HUES48 (cell line): Measurements from ENCODE around the gene AP2A2.

Experiments used
- H3K27ac ChIP-seq: one replicate; pipeline ENCODE4 v1.7.0; 2013; ENCODE audit warnings: low read depth, low read length, inconsistent platforms
- H3K27me3 ChIP-seq: 2 replicates; pipeline ENCODE4 v1.6.1; 2013; ENCODE audit warnings: mild to moderate bottlenecking, low read length; ENCODE audit not compliant: control insufficient read depth, insufficient read depth
- H3K36me3 ChIP-seq: 2 replicates; pipeline ENCODE4 v1.6.1; 2013; ENCODE audit warnings: low read length; ENCODE audit not compliant: control insufficient read depth, insufficient read depth
- H3K4me1 ChIP-seq: 2 replicates; pipeline ENCODE4 v1.6.1; 2013; ENCODE audit warnings: mild to moderate bottlenecking, low read length; ENCODE audit not compliant: control insufficient read depth, insufficient read depth
- H3K4me3 ChIP-seq: 2 replicates; pipeline ENCODE4 v1.5.1; 2013; ENCODE audit warnings: mild to moderate bottlenecking, low read depth, low read length
- H3K9ac ChIP-seq: 2 replicates; pipeline ENCODE4 v1.6.1; 2013; ENCODE audit warnings: mild to moderate bottlenecking, low read depth, low read length, moderate library complexity
- H3K9me3 ChIP-seq: 2 replicates; pipeline ENCODE4 v1.6.1; 2013; ENCODE audit warnings: low read length; ENCODE audit not compliant: control insufficient read depth, insufficient read depth

Gene AP2A2

GRCh38 chr11:987671-988070 is 62.0 kb downstream of the AP2A2 start:
- H3K9ac ChIP-seq = no peak overlapping the region
- no peaks in the 10 kb centered on the region for H3K27me3 ChIP-seq
- no peaks in the 10 kb centered on the region for H3K4me1 ChIP-seq
- H3K9me3 ChIP-seq = no peaks in the 10 kb centered on the region
- peaks cover 74% of the 10 kb centered on the region for H3K36me3 ChIP-seq
- H3K4me3 ChIP-seq = no peak overlapping the region
- no peak overlapping the region for H3K27ac ChIP-seq

GRCh38 chr11:990101-990500 is 64.4 kb downstream of the AP2A2 start:
- Histone ChIP-seq H3K27me3 (no peaks in the 10 kb centered on the region), H3K36me3 (peaks cover 80% of the 10 kb centered on the region), H3K9me3 (no peaks in the 10 kb centered on the region), H3K9ac (no peak overlapping the region), H3K4me1 (no peaks in the 10 kb centered on the region), H3K27ac (no peak overlapping the region), H3K4me3 (no peak overlapping the region)

- H3K4me3 ChIP-seq = no peak overlapping the region
- H3K27me3 ChIP-seq = no peaks in the 10 kb centered on the region
- H3K36me3 ChIP-seq = peaks cover 78% of the 10 kb centered on the region
- H3K4me1 ChIP-seq = no peaks in the 10 kb centered on the region
- H3K9me3 ChIP-seq = no peaks in the 10 kb centered on the region
- no peak overlapping the region for H3K9ac ChIP-seq
- H3K27ac ChIP-seq = no peak overlapping the region
These were observed 65.4 kb downstream of the AP2A2 start for GRCh38 chr11:991034-991433.

GRCh38 chr11:991711-992307 is 66.1 kb downstream of the AP2A2 start:
- H3K27ac ChIP-seq = no peak overlapping the region
- no peaks in the 10 kb centered on the region for H3K27me3 ChIP-seq
- H3K36me3 ChIP-seq = peaks cover 78% of the 10 kb centered on the region
- no peaks in the 10 kb centered on the region for H3K9me3 ChIP-seq
- no peak overlapping the region for H3K9ac ChIP-seq
- H3K4me1 ChIP-seq = no peaks in the 10 kb centered on the region
- H3K4me3 ChIP-seq = no peak overlapping the region

DNA sequence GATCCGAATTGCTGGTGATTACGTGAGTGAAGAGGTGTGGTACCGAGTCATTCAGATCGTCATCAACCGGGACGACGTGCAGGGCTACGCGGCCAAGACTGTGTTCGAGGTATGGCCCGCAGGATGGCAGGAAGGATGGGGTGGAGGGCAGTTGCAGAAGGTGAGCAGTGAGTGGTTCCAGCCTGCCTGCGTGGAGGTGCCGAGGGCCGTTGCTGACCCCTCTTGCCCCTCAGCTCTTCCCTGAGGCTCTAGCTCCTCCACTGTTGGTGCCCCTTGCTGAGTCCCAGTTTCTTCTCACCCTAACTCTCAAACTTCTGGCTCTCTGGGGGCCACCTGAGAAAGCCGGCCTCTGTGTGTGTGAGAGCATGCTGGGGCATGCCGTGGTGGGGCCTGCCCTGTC is 66.9 kb downstream of the AP2A2 start:
- Histone ChIP-seq H3K9ac (no peak overlapping the region), H3K27ac (no peak overlapping the region), H3K27me3 (no peaks in the 10 kb centered on the region), H3K4me1 (no peaks in the 10 kb centered on the region), H3K4me3 (no peak overlapping the region), H3K36me3 (peaks cover 75% of the 10 kb centered on the region), H3K9me3 (no peaks in the 10 kb centered on the region)

DNA sequence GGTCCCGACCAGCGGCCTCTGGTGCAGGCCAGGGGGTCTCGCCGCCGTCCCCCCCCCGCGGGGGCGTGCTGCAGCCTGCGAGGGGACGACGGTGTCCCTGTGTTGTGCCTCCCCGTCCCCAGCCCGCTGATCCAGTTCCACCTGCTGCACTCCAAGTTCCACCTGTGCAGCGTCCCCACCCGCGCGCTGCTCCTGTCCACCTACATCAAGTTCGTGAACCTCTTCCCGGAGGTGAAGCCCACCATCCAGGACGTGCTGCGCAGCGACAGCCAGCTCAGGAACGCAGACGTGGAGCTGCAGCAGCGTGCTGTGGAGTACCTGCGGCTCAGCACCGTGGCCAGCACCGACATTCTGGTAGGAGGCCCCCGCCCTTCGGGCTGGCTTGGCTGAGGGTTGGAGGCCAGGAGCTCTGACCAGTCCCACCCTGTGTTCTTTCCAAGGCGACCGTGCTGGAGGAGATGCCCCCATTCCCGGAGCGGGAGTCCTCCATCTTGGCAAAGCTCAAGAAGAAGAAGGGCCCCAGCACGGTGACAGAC is 68.0 kb downstream of the AP2A2 start:
- no peak overlapping the region for H3K4me3 ChIP-seq
- H3K36me3 ChIP-seq = peaks cover 64% of the 10 kb centered on the region
- H3K9ac ChIP-seq = no peak overlapping the region

GRCh38 chr11:995044-995751 is 69.5 kb downstream of the AP2A2 start:
- Histone ChIP-seq H3K27ac (no peak overlapping the region), H3K36me3 (peaks cover 49% of the 10 kb centered on the region), H3K4me1 (no peaks in the 10 kb centered on the region), H3K4me3 (no peak overlapping the region), H3K27me3 (no peaks in the 10 kb centered on the region), H3K9ac (no peak overlapping the region), H3K9me3 (no peaks in the 10 kb centered on the region)

More for the DNA sequence above, 68.0 kb downstream of the AP2A2 start:
- Histone ChIP-seq H3K27me3 (no peaks in the 10 kb centered on the region), H3K27ac (no peak overlapping the region), H3K9me3 (no peaks in the 10 kb centered on the region), H3K4me1 (no peaks in the 10 kb centered on the region)

GRCh38 chr11:995752-996420 is 70.2 kb downstream of the AP2A2 start:
- Histone ChIP-seq H3K4me1 (no peaks in the 10 kb centered on the region), H3K9ac (no peak overlapping the region), H3K36me3 (peaks cover 51% of the 10 kb centered on the region), H3K27me3 (no peaks in the 10 kb centered on the region), H3K9me3 (no peaks in the 10 kb centered on the region), H3K4me3 (no peak overlapping the region), H3K27ac (no peak overlapping the region)

DNA sequence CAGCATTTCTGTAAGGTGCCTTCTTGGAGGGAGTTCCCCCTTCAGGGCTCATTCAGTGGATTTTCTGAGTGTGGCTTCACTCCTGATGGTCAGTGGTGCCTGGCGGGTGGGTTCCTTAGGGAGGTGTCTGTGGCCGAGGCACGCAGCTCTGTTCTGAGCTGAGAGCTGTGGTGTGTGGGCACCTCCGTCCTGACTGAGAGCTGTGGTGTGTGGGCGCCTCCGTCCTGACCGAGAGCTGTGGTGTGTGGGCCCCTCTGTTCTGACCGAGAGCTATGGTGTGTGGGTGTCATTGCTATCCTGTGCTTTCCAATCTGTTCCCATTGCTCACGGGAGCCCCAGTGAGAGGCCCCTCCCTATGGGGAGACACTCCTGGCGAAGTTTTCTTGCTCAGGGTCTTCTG is 71.0 kb downstream of the AP2A2 start:
- no peaks in the 10 kb centered on the region for H3K27me3 ChIP-seq
- H3K9ac ChIP-seq = no peak overlapping the region
- H3K27ac ChIP-seq = no peak overlapping the region
- no peak overlapping the region for H3K4me3 ChIP-seq
- H3K36me3 ChIP-seq = peaks cover 59% of the 10 kb centered on the region
- H3K4me1 ChIP-seq = no peaks in the 10 kb centered on the region
- no peaks in the 10 kb centered on the region for H3K9me3 ChIP-seq

- H3K36me3 ChIP-seq = peaks cover 59% of the 10 kb centered on the region
- H3K27ac ChIP-seq = no peak overlapping the region
- H3K9ac ChIP-seq = no peak overlapping the region
- H3K9me3 ChIP-seq = no peaks in the 10 kb centered on the region
- no peaks in the 10 kb centered on the region for H3K4me1 ChIP-seq
- no peaks in the 10 kb centered on the region for H3K27me3 ChIP-seq
- H3K4me3 ChIP-seq = no peak overlapping the region
These were observed 72.2 kb downstream of the AP2A2 start for GRCh38 chr11:997907-998306.

DNA sequence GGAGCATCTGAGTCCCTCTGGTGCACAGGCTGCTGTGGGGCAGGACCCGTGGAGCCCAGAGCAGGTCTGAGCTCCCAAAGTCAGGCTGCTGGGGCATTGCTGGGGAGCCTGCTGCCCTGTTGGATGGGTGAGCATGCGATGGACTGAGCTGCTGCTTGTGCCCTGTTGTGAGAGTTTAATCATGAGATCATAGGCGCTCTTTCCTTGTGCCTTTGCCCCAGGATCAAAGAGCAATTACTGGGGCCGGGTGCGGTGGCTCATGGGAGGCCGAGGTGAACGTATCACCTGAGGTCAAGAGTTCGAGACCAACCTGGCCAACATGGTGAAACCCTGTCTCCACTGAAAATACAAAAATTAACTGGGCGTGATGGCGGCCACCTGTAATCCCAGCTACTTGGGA is 73.3 kb downstream of the AP2A2 start:
- H3K27me3 ChIP-seq = no peaks in the 10 kb centered on the region
- H3K27ac ChIP-seq = no peak overlapping the region
- peaks cover 52% of the 10 kb centered on the region for H3K36me3 ChIP-seq
- no peak overlapping the region for H3K4me3 ChIP-seq
- H3K9ac ChIP-seq = no peak overlapping the region
- H3K4me1 ChIP-seq = no peaks in the 10 kb centered on the region
- no peaks in the 10 kb centered on the region for H3K9me3 ChIP-seq
